GM12878 (cell line): ENCODE data around the gene MEX3D. TPM values are rescaled to one million over a fixed set of nuclear protein-coding genes. Genes with fewer than 3 reads are reported as not detected.
A peak's percentile ranks its signal among the peaks of the same experiment; 100 is the strongest.

Source experiments
- ATF7 ChIP-seq: fragments of 450-650 bp; IDR thresholded peaks from 2 replicates; pipeline ENCODE4 v1.6.1; 2016; ENCODE audit warnings: low read depth, mild to moderate bottlenecking
- BRCA1 ChIP-seq: IDR thresholded peaks from 2 replicates; pipeline ENCODE4 v1.6.1; 2011; ENCODE audit warnings: low read depth, low read length, improper control_type of control experiment
- CBX3 ChIP-seq: fragments of 200-600 bp; sonication (generic); IDR thresholded peaks from 2 replicates; pipeline ENCODE4 v1.6.1; 2016; ENCODE audit warnings: low read depth, borderline replicate concordance
- E2F4 ChIP-seq: IDR thresholded peaks from 2 replicates; pipeline ENCODE4 v1.6.1; 2012; ENCODE audit warnings: low read depth, low read length, improper control_type of control experiment
- EP300 ChIP-seq, 2 experiments: fragments of 150-350 bp in 1 of 2; IDR thresholded peaks; 2 replicates each; pipeline ENCODE4 v1.6.1; 2011 to 2012; ENCODE audit warnings: low read depth in 2 of 2, low read length in 2 of 2, borderline replicate concordance in 1 of 2, improper control_type of control experiment in 1 of 2, inconsistent platforms in 1 of 2; ENCODE audit not compliant: control insufficient read depth in 1 of 2
- ESRRA ChIP-seq: IDR thresholded peaks from 2 replicates; pipeline ENCODE4 v1.6.1; 2012; ENCODE audit warnings: mild to moderate bottlenecking, low read length, improper control_type of control experiment
- FOS ChIP-seq: IDR thresholded peaks from 3 replicates; pipeline ENCODE4 v1.6.1; 2011; ENCODE audit warnings: borderline replicate concordance; ENCODE audit not compliant: insufficient read length; ENCODE audit errors: extremely low read depth
- FOXK2 ChIP-seq: fragments of 450-650 bp; IDR thresholded peaks from 2 replicates; pipeline ENCODE4 v1.6.1; 2017; ENCODE audit warnings: mild to moderate bottlenecking, moderate library complexity
- HDAC2 ChIP-seq: fragments of 200-600 bp; sonication (generic); IDR thresholded peaks from 2 replicates; pipeline ENCODE4 v1.6.1; 2017
- IKZF2 ChIP-seq, 2 experiments: fragments of 450-650 bp; IDR thresholded peaks; 2 replicates each; pipeline ENCODE4 v1.6.1; 2017; ENCODE audit warnings: mild to moderate bottlenecking in 2 of 2, moderate library complexity in 2 of 2
- JUNB ChIP-seq: IDR thresholded peaks from 2 replicates; pipeline ENCODE4 v1.6.1; 2016; ENCODE audit warnings: antibody characterized with exemption, mild to moderate bottlenecking
- MTA3 ChIP-seq: IDR thresholded peaks from 2 replicates; pipeline ENCODE4 v1.6.1; 2012; ENCODE audit warnings: low read length, inconsistent platforms, borderline replicate concordance
- MYC ChIP-seq: IDR thresholded peaks from 2 replicates; pipeline ENCODE4 v1.6.1; 2011; ENCODE audit warnings: mild to moderate bottlenecking, low read length, moderate library complexity, inconsistent platforms; ENCODE audit not compliant: insufficient read depth, insufficient replicate concordance, insufficient read length, severe bottlenecking
- NFIC ChIP-seq: IDR thresholded peaks from 2 replicates; pipeline ENCODE4 v1.6.1; 2012; ENCODE audit warnings: low read depth, mild to moderate bottlenecking, inconsistent platforms, low read length, moderate library complexity
- PAX8 ChIP-seq: fragments of 450-650 bp; IDR thresholded peaks from 2 replicates; pipeline ENCODE4 v1.6.1; 2017; ENCODE audit warnings: mild to moderate bottlenecking, moderate library complexity
- POLR2AphosphoS2 ChIP-seq: IDR thresholded peaks from 2 replicates; pipeline ENCODE4 v1.6.1; 2011; ENCODE audit warnings: low read depth, mild to moderate bottlenecking, low read length, improper control_type of control experiment, moderate library complexity
- RCOR1 ChIP-seq: conservative IDR thresholded peaks from 2 replicates; pipeline ENCODE4 v1.6.1; 2012; ENCODE audit warnings: low read depth, low read length, improper control_type of control experiment
- SMAD1 ChIP-seq: fragments of 450-650 bp; IDR thresholded peaks from 2 replicates; pipeline ENCODE4 v1.6.1; 2018; ENCODE audit warnings: mild to moderate bottlenecking, low read depth; ENCODE audit not compliant: partially characterized antibody
- SP1 ChIP-seq: IDR thresholded peaks from one replicate; pipeline ENCODE4 v1.6.1; 2011; ENCODE audit warnings: low read depth, low read length
- SPI1 ChIP-seq: IDR thresholded peaks from 2 replicates; pipeline ENCODE4 v1.6.1; 2011; ENCODE audit warnings: low read depth, mild to moderate bottlenecking, low read length, moderate library complexity, borderline replicate concordance; ENCODE audit not compliant: insufficient read depth
- SRF ChIP-seq, 2 experiments: IDR thresholded peaks; 2 replicates each; pipeline ENCODE4 v1.6.1; 2011; ENCODE audit warnings: low read depth in 2 of 2, low read length in 2 of 2, mild to moderate bottlenecking in 1 of 2, moderate library complexity in 1 of 2
- TCF7 ChIP-seq: IDR thresholded peaks from 2 replicates; pipeline ENCODE4 v1.6.1; 2014; ENCODE audit warnings: antibody characterized with exemption, borderline replicate concordance
- YBX1 ChIP-seq: fragments of 450-650 bp; IDR thresholded peaks from 2 replicates; pipeline ENCODE4 v1.6.1; 2016; ENCODE audit warnings: antibody characterized with exemption
- ZNF24 ChIP-seq: fragments of 450-650 bp; IDR thresholded peaks from 2 replicates; pipeline ENCODE4 v1.6.1; 2017; ENCODE audit warnings: antibody characterized with exemption, mild to moderate bottlenecking
- ZNF622 ChIP-seq: fragments of 450-650 bp; IDR thresholded peaks from 2 replicates; pipeline ENCODE4 v1.6.1; 2017; ENCODE audit warnings: mild to moderate bottlenecking, inconsistent platforms
- polyA plus RNA-seq, 11 experiments: library from polyadenylated mRNA; depleted of rRNA in 4 of 11; unstranded in 6 of 11; stranded (reverse) in 5 of 11; fragments of >200 nt; fragmentation: Nextera tagmentation in 4 of 11; fragmentation: Illumina TruSeq in 1 of 11; extraction: Ambion mirVana in 4 of 11; extraction: Trizol in 1 of 11; gene quantifications; 1 replicate in 1 of 11; 2 replicates in 10 of 11; pipeline versions ENCODE4 v1.2.1 to v1.2.3, GENCODE V29; 2011 to 2016; ENCODE audit warnings: inconsistent platforms in 2 of 11, missing spikeins in 2 of 11, low read depth in 1 of 11
- total RNA-seq, 4 experiments: library from RNA; depleted of rRNA in 3 of 4; stranded (reverse); fragments of >200 nt in 3 of 4; fragmentation: Illumina TruSeq in 1 of 4; extraction: Trizol in 1 of 4; gene quantifications; 2 replicates each; pipeline versions ENCODE4 v1.2.1 to v1.2.3, GENCODE V29; 2013 to 2021
- TF ChIP-seq, protein P1 (sequence below): IDR thresholded peaks from 2 replicates; pipeline ENCODE4 v1.6.1; 2011; ENCODE audit warnings: mild to moderate bottlenecking, low read depth, low read length, moderate library complexity; ENCODE audit not compliant: insufficient replicate concordance
- TF ChIP-seq, protein P2 (sequence below): fragments of 450-650 bp; formaldehyde crosslinking; IDR thresholded peaks from 2 replicates; pipeline ENCODE4 v1.4.0; 2022; ENCODE audit warnings: mild to moderate bottlenecking, moderate library complexity

MEX3D gene
- total and polyA plus RNA-seq, 10 of the 15 experiments (the other 5 are each of a cell fraction or from before 2014, with no cell fraction given), result 0.18 to 6.8 (median 0.81) TPM

DNA sequence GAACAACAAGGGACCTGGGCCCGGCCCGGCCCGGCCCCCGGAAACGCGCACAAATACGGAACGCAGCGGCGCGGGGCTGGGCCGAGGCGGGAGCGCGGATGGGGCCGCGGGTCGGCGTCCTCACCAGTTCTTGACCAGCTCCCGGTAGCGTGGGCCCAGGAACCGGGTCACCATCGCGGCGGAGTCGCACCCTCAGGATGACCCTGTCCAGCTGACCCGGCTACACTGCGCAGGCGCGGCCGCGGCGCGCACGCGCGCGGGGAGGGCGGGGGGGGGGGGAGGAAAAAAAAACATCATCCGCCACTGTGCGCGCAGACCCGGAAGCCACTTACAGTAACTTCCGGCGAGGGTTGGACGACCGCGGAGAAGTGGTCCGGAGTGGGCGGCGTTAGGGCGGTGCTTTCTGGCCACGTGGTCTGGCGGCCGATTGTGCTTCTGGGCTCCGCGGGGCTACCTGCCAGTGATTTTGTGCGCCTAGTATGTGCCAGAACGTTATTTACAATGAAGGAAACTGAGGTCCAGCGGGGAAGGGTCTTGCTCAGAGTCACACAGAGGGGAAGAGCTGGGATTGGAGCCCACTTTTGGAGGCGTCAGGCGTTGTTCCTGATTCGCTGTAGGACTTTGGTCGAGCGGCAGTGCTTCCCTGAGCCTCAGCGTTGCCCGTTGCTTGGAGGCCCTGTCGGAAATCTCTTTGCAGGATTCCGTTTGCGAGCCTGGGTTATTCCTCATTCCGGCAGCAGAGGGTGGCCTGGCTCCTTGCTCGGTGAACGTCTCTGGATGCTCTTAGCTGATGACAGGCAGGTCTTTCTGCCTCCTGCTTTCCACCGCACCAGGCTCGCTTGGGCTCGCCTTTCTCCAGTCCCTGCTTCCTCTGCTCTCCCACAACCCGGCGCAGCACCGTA is 37.4 kb upstream of the MEX3D start, which contains the start of gene UQCR11 (continued):
- TF ChIP-seq NFIC, result no peak
- TF ChIP-seq POLR2AphosphoS2, result no peak
- TF ChIP-seq SPI1, result no peak
- TF ChIP-seq SMAD1, result no peak
- TF ChIP-seq ZNF622, result no peak
- TF ChIP-seq JUNB, result 0 out of 2 replicates have a peak, but pooled peaks have one; percentile 12
- TF ChIP-seq RCOR1, result 0 out of 2 replicates have a peak, but pooled peaks have one; percentile 67
- TF ChIP-seq ATF7, result no peak
- TF ChIP-seq FOS, result no peak
- TF ChIP-seq ESRRA, result no peak
- peak; percentile 37 to 45; a peak in 2 of 4 replicates for TF ChIP-seq IKZF2 (IDR thresholded peaks at IDR 0.05)
- no peak for TF ChIP-seq FOXK2
- no peak for TF ChIP-seq EP300 (IDR thresholded peaks at IDR 0.05; ENCODE audit: borderline replicate concordance in 1 of 2, control insufficient read depth in 1 of 2, low read depth in 2 of 2, low read length in 2 of 2)
- TF ChIP-seq, protein P1, sequence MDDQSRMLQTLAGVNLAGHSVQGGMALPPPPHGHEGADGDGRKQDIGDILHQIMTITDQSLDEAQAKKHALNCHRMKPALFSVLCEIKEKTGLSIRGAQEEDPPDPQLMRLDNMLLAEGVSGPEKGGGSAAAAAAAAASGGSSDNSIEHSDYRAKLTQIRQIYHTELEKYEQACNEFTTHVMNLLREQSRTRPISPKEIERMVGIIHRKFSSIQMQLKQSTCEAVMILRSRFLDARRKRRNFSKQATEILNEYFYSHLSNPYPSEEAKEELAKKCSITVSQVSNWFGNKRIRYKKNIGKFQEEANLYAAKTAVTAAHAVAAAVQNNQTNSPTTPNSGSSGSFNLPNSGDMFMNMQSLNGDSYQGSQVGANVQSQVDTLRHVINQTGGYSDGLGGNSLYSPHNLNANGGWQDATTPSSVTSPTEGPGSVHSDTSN, result peak; percentile 80
- no peak for TF ChIP-seq MYC
- TF ChIP-seq SRF (IDR thresholded peaks at IDR 0.05; ENCODE audit: low read depth in 2 of 2, low read length in 2 of 2), result peak; percentile 75; a peak in 3 of 4 replicates
- peak; percentile 43 for TF ChIP-seq SP1
- peak; percentile 64; the same call in 1 of the 2 replicates for TF ChIP-seq E2F4
- no peak for TF ChIP-seq TCF7
- no peak for TF ChIP-seq CBX3
- TF ChIP-seq ZNF24, result no peak
- TF ChIP-seq, protein P2, sequence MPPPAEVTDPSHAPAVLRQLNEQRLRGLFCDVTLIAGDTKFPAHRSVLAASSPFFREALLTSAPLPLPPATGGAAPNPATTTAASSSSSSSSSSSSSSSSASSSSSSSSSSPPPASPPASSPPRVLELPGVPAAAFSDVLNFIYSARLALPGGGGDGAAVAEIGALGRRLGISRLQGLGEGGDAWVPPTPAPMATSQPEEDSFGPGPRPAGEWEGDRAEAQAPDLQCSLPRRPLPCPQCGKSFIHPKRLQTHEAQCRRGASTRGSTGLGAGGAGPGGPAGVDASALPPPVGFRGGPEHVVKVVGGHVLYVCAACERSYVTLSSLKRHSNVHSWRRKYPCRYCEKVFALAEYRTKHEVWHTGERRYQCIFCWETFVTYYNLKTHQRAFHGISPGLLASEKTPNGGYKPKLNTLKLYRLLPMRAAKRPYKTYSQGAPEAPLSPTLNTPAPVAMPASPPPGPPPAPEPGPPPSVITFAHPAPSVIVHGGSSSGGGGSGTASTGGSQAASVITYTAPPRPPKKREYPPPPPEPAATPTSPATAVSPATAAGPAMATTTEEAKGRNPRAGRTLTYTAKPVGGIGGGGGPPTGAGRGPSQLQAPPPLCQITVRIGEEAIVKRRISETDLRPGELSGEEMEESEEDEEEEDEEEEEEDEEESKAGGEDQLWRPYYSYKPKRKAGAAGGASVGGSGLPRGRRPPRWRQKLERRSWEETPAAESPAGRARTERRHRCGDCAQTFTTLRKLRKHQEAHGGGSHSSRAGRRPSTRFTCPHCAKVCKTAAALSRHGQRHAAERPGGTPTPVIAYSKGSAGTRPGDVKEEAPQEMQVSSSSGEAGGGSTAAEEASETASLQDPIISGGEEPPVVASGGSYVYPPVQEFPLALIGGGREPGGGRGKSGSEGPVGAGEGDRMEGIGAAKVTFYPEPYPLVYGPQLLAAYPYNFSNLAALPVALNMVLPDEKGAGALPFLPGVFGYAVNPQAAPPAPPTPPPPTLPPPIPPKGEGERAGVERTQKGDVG, result no peak
- no peak for TF ChIP-seq YBX1
- no peak for TF ChIP-seq MTA3
- no peak for TF ChIP-seq HDAC2
- TF ChIP-seq PAX8, result no peak
- no peak for TF ChIP-seq BRCA1
